ENCODE data around the gene RANBP3.

The RANBP3 gene

GRCh38 chr19:5931251-5931650 lies 46.7 kb downstream of the RANBP3 start:
- TF ChIP-seq CTCF (IDR thresholded peaks at IDR 0.05; ENCODE audit: unreplicated experiment in 3 of 3) = no peak
- no peaks in the 10 kb centered on the region for H3K9me3 Mint-ChIP-seq
- peak overlapping the region in 2 of 3 experiments; percentile 47 to 81 for H3K27ac Mint-ChIP-seq
- H3K27me3 Mint-ChIP-seq (ENCODE audit: low read depth) = peaks cover 3% of the 10 kb centered on the region
- H3K36me3 Mint-ChIP-seq (ENCODE audit: low read depth) = peaks cover 57% of the 10 kb centered on the region
- H3K4me1 Mint-ChIP-seq = peaks cover 54% of the 10 kb centered on the region
- no peak overlapping the region for H3K4me3 Mint-ChIP-seq

- H3K4me1 Mint-ChIP-seq = peaks cover 38% of the 10 kb centered on the region
These were observed 48.3 kb downstream of the RANBP3 start for GRCh38 chr19:5929625-5930024.

GRCh38 chr19:5929179-5929578 lies 48.8 kb downstream of the RANBP3 start:
- Mint-ChIP-seq H3K4me3 (no peak overlapping the region), H3K27ac (peak overlapping the region in 2 of 3 experiments; percentile 30 to 84), H3K4me1 (peaks cover 33% of the 10 kb centered on the region), H3K9me3 (no peaks in the 10 kb centered on the region), H3K27me3 (ENCODE audit: low read depth) (peaks cover 3% of the 10 kb centered on the region), H3K36me3 (ENCODE audit: low read depth) (peaks cover 56% of the 10 kb centered on the region)
- TF ChIP-seq CTCF (IDR thresholded peaks at IDR 0.05; ENCODE audit: unreplicated experiment in 3 of 3) = no peak

More at GRCh38 chr19:5929625-5930024, 48.3 kb downstream of the RANBP3 start:
- Mint-ChIP-seq H3K9me3 (no peaks in the 10 kb centered on the region), H3K27ac (peak overlapping the region in 1 of 3 experiments; percentile 30), H3K4me3 (no peak overlapping the region), H3K36me3 (ENCODE audit: low read depth) (peaks cover 54% of the 10 kb centered on the region), H3K27me3 (ENCODE audit: low read depth) (peaks cover 3% of the 10 kb centered on the region)
- TF ChIP-seq CTCF (IDR thresholded peaks at IDR 0.05; ENCODE audit: unreplicated experiment in 3 of 3) = no peak

GRCh38 chr19:5927441-5927821 lies 50.5 kb downstream of the RANBP3 start:
- H3K27me3 Mint-ChIP-seq (ENCODE audit: low read depth) = no peaks in the 10 kb centered on the region

GRCh38 chr19:5926641-5927440 lies 51.1 kb downstream of the RANBP3 start:
- Mint-ChIP-seq H3K9me3 (no peaks in the 10 kb centered on the region), H3K4me3 (no peak overlapping the region), H3K36me3 (ENCODE audit: low read depth) (peaks cover 65% of the 10 kb centered on the region), H3K4me1 (peaks cover 15% of the 10 kb centered on the region), H3K27ac (peak overlapping the region; percentile 63 to 80 (median 77)), H3K27me3 (ENCODE audit: low read depth) (no peaks in the 10 kb centered on the region)
- no peak for TF ChIP-seq CTCF (IDR thresholded peaks at IDR 0.05; ENCODE audit: unreplicated experiment in 3 of 3)

More at GRCh38 chr19:5927441-5927821, 50.5 kb downstream of the RANBP3 start:
- Mint-ChIP-seq H3K27ac (peak overlapping the region in 2 of 3 experiments; percentile 80 to 84), H3K4me3 (no peak overlapping the region), H3K9me3 (no peaks in the 10 kb centered on the region), H3K36me3 (ENCODE audit: low read depth) (peaks cover 65% of the 10 kb centered on the region), H3K4me1 (peaks cover 19% of the 10 kb centered on the region)
- no peak for TF ChIP-seq CTCF (IDR thresholded peaks at IDR 0.05; ENCODE audit: unreplicated experiment in 3 of 3)

Measured in nephron (organoid).